GM12892 (cell line): Measurements from ENCODE around the gene EXOC4.

Experiments
- POLR2A ChIP-seq: IDR thresholded peaks from 2 replicates; pipeline ENCODE4 v1.6.1; 2011; ENCODE audit warnings: low read depth, low read length, control low read depth
- POLR2AphosphoS5 ChIP-seq: IDR thresholded peaks from 2 replicates; pipeline ENCODE4 v1.6.1; 2011; ENCODE audit warnings: low read depth, low read length, control low read depth
- TAF1 ChIP-seq: IDR thresholded peaks from 2 replicates; pipeline ENCODE4 v1.6.1; 2011; ENCODE audit warnings: low read depth, mild to moderate bottlenecking, control low read depth, low read length, borderline replicate concordance

- no peak for TF ChIP-seq POLR2A
- no peak for TF ChIP-seq POLR2AphosphoS5
- TF ChIP-seq TAF1: no peak
Measured at GRCh38 chr7:133706016-133706415, 453.1 kb downstream of the EXOC4 start.
